Coronary artery (tissue), 2 donors: ENCODE data around the gene PKNOX2.

ENCODE experiments used
- DNase-seq: peaks from one replicate; pipeline ENCODE4 v3.0.0-alpha.2; 2017; ENCODE audit warnings: low spot score
- H3K27ac ChIP-seq, 2 donors: fragments of 200-600 bp; sonication (generic); one replicate each; pipeline ENCODE4 v1.5.1; 2016 to 2019
- H3K4me3 ChIP-seq: fragments of 200-600 bp; sonication (generic); 2 replicates; pipeline ENCODE4 v1.5.1; 2016; ENCODE audit warnings: mild to moderate bottlenecking, moderate library complexity
- CTCF ChIP-seq: fragments of 200-600 bp; sonication (generic); IDR thresholded peaks from one replicate; pipeline ENCODE4 v1.5.1; 2019; ENCODE audit warnings: antibody characterized with exemption

The PKNOX2 gene

GRCh38 chr11:125389339-125390166, 225.0 kb downstream of the PKNOX2 start:
- no peak for DNase-seq
- H3K4me3 ChIP-seq = no peak overlapping the region
- TF ChIP-seq CTCF = no peak
- no peak overlapping the region for H3K27ac ChIP-seq

- Histone ChIP-seq H3K4me3 (no peak overlapping the region), H3K27ac (peak overlapping the region in 1 of 2 donors; percentile 67)
- no peak for TF ChIP-seq CTCF
- DNase-seq = no peak
Measured at GRCh38 chr11:125390946-125391345, 226.4 kb downstream of the PKNOX2 start.

- no peak for DNase-seq
- H3K4me3 ChIP-seq = no peak overlapping the region
- TF ChIP-seq CTCF = no peak
- H3K27ac ChIP-seq = no peak overlapping the region
Measured at GRCh38 chr11:125393331-125393730, 228.8 kb downstream of the PKNOX2 start.

- no peak for TF ChIP-seq CTCF
- Histone ChIP-seq H3K4me3 (no peak overlapping the region), H3K27ac (no peak overlapping the region)
- no peak for DNase-seq
Measured at GRCh38 chr11:125394296-125394695, 229.7 kb downstream of the PKNOX2 start.

- no peak for TF ChIP-seq CTCF
- no peak for DNase-seq
- Histone ChIP-seq H3K4me3 (no peak overlapping the region), H3K27ac (no peak overlapping the region)
Measured at GRCh38 chr11:125397421-125397820, 232.9 kb downstream of the PKNOX2 start.

- TF ChIP-seq CTCF = no peak
- no peak overlapping the region for H3K4me3 ChIP-seq
- H3K27ac ChIP-seq = no peak overlapping the region
- DNase-seq = no peak
Measured at GRCh38 chr11:125398475-125398874, 233.9 kb downstream of the PKNOX2 start.

GRCh38 chr11:125398994-125399640, 234.6 kb downstream of the PKNOX2 start:
- TF ChIP-seq CTCF = no peak
- DNase-seq = no peak
- H3K27ac ChIP-seq = no peak overlapping the region
- no peak overlapping the region for H3K4me3 ChIP-seq
